GM19455 (cell line): ENCODE results near the gene INTS1.

Experiments
- ATAC-seq: cut with Tn5 transposase; IDR thresholded peaks from one replicate; pipeline ENCODE4 v1.9.1; 2021; ENCODE audit not compliant: unreplicated experiment

The INTS1 gene

DNA sequence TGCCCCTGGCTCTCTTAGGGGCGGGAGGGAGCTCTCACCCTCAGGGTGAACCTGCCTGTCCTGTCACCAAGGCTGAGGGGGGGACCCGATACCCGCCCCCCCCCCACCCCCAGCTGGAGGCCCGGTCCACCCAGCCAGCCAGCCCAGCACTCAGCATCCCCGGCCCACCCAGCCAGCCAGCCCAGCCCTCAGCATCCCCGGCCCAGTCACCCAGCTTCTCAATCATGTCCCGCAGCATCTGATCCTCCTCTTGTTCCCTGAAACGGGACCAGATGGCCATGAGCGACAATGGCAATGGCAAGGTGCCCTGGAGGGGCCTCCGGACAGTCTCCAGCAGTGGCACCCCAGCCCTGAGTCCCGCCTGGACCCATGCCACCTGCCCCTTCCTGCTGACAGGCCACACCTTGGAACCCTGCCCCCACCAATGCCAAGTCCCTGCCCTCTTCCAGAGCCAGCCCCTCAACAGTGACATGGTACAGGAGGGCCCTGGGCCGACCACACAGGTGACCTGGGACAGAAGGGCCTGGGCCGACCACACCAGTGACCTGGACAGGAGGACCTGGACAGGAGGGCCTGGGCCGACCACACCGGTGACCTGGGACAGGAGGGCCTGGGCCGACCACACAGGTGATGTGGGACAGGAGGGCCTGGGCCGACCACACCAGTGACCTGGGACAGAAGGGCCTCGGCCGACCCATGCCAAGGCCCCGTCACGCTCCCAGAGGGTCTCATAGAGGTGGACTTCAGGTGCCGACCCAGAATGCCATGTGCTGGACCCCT lies 69.1 kb downstream of the INTS1 start:
- no peak for ATAC-seq

DNA sequence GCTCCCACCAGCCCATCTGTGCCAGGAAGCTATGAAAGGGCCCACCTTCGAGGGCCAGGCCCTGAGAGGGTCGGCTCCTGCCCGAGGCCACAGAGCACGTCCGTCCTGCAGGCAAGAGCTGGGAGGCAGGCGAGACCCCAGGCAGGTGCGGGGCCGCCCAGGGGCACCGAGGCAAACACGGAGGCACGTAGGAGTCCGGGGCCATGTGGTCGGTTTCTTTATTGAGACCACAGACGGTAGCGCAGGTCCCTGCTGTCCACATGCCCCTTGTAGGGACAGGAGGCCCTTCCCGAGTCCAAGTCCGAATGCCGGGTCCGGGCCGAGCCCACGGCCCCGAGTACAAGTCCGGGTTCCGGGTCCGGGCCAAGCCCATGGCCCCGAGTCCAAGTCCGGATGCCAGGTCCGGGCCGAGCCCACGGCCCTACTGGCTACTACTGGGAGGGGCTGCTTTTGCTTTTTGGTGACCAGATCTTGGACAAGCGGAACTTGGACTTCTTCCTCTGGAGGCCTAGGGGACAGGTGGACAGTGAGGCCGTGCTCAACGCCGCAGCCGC lies 69.9 kb downstream of the INTS1 start:
- ATAC-seq = no peak

DNA sequence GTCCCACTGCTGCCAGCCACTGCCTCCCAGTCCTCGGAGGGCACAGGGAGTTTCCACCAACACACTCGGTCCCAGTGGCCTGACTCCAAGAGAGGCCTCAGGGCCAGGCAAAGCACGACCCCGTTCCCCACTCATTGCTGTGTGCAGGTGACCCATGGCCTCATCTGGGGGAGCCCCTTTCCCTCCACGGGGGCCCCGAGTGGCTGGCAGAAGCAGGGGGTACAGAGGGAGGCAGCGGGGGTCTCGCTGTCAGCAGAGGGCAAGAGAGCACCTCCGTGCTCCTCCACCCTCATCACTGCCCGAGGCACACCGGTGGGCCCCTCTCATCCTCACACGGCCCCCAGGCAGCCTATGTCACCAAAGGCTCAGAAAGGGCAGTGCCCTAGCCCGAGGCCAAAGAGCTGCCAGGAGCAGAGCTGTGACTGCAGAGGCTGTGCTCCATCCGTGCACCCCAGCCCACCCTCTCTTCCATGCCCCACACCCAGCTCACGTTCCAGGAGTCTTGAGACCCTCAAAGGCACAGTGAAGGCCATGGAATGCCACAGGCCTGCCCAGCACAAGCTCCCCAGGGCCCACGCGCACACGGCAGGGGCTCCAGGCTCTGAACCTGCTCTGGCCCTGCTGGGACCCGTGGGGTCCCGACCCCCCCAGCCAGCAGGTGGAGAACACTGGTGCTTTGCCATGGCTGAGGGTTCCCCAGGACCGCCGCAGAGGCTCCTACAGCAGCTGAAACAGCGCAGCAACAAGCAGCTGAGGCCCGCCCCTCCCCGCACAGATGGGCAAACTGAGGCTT lies 70.9 kb downstream of the INTS1 start:
- ATAC-seq = no peak

GRCh38 chr7:1432411-1433082 lies 71.6 kb downstream of the INTS1 start:
- no peak for ATAC-seq

DNA sequence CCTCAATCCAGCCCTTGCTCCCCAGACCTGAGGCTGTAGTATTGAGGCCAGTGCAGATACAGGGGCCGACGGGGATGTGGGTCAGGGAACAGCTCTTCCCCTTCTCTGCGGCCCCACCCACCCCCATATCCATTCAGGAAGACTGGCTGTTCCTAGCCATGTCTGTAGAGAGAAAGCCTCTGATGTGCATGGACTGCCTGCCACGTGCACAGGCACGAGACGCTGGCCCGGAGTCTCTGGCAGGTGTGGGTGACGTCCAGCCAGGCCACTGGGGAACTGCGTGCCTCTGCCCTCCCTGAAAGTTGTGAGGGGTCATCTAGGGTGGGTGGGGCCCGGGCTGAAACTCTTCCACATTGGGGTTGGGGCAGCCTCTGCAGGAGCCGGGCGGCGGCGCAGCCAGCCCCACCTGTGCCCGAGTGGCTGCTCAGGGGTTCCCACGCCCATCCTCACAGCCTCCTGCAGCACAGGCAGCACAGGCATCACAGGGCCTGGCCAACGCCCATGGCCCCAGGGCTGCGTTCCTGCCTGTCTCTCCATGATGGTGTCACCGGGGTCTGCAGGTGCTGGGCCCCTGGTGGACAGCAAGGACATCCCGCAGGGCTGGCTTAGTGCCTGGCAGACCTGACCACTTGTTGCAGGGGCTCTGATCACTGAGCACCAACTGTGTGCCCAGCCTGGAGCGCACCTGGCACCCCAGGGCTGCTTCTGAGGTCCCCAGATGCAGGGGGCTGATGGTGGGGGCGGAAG lies 72.4 kb downstream of the INTS1 start:
- no peak for ATAC-seq

- ATAC-seq = no peak
Measured at GRCh38 chr7:1431226-1431625, 73.0 kb downstream of the INTS1 start.

GRCh38 chr7:1430056-1430845 lies 73.9 kb downstream of the INTS1 start:
- ATAC-seq = no peak

DNA sequence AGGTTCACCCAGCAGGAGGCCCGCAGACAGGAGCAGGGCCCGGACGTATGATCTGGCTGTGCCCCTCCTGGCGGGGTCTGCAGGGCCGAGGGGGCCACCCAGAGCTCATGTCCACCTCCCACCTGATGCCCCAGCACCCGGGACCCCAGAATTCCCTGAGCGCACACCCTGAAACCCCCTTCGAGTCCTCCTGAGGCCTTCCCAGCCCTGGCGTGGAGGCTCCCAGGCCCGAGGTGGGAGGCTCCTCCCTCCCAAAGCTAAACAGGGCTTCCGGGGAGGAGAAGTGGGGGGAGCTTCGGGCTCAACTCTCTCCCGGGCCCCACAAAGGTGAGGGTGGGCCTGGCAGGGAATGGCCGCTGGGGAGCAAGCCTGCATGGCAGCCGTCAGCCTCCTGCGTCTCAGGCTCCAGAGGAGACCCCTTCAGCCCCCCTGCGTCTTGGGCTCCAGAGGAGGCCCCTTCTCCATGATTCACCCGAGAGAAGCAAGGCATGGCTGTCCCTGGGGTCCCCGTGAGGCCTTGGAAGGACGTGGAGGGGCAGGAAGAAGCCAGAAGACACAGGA lies 75.2 kb downstream of the INTS1 start:
- ATAC-seq = no peak

GRCh38 chr7:1427064-1427657 lies 77.0 kb downstream of the INTS1 start:
- ATAC-seq = no peak

DNA sequence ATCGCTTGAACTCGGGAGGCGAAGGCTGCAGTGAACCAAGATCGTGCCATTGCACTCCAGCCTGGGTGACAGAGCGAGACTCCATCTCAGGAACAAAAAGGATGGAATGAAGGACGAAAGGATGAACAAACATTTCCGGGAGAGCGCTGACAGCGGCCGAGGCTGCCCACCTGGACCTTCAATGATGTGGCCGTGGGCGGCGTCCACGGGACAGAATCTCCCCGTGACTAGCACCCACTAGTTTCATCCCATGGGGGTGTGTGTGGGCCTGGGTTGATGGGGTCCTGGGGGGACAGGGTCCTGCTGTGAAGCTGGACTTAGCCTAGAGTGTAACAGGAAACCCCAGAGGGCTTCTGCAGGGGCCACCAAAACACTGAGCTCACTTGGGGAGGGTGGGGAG lies 77.7 kb downstream of the INTS1 start:
- no peak for ATAC-seq

GRCh38 chr7:1425292-1426136 lies 78.7 kb downstream of the INTS1 start:
- no peak for ATAC-seq

- ATAC-seq = no peak
Measured at GRCh38 chr7:1424041-1424440, 80.1 kb downstream of the INTS1 start.

- ATAC-seq = no peak
Measured at GRCh38 chr7:1423264-1423811, 80.9 kb downstream of the INTS1 start.

- no peak for ATAC-seq
Measured at GRCh38 chr7:1422512-1423263, 81.5 kb downstream of the INTS1 start.

GRCh38 chr7:1421946-1422345 lies 82.2 kb downstream of the INTS1 start:
- no peak for ATAC-seq

DNA sequence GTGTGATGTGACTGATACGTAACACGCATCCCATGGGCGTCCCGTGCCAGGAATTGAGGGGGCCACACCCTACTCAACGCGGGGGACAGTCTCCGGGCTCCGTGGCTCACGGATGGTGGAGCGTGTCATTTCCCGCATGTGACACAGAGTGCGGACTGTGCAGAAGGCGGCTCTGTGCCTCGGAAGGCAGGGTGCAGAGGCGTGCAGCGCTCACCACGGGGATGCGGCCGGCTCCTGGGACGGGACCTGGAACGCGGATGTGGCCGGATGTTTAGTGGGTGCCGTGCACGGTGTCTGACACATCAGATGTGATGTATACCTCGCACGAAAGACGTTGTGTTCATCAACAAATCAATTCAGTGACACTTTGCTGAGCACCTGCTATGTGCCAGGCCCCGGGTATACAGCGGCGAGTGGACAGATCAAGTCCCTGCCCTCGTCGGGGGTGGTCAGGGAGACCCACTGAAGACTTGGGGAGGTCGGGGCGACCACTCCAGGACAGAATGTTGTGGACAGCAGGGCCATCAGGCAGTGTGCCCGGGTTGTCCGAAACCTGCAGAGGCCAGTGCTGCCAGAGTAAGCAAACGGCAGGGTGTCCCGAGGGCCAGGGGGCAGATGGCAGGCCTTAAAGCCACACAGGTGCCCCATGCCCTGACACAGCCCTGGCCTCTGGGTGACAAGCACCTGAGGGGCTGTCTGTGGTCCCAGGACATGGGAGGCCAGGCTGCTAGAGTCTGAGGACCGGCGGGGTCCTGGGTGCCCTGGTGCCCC lies 83.0 kb downstream of the INTS1 start:
- no peak for ATAC-seq
